Measurements from ENCODE around the gene ARID5A.

ARID5A gene

DNA sequence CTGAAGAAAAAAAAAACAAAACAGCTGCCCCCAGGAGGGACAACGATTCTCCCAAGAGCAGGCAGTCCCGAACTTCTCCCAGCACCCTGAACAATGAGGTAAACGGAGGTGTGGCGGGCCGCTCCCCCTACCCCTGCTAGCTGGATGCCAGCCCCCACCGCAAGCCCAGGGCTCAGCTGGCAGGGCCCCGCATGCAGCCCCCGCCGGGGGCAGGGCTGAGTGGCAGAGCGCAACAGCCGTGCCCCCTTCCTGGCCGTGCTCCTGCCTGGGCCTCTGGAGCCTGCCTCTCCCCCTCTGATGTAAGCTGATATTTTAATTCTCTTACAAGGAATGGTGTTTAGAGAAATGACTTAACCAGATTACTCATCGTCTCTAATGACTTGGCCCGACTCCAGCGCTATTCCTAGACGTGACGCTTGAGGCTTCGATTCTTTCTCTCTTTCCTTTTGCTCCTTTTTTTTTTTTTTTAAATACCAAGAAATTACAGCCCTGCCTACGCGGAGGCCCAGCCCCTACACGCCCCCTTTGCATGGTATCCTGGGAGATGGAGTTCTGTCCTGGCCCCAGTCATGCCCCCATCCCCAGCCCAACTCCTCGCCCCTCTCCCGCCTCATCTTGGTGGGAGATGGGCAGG is 4.6 kb upstream of the ARID5A start:
- no peak for TF ChIP-seq CTCF (conservative IDR thresholded peaks at IDR 0.05; ENCODE audit: low read depth, low read length)
- peak overlapping the region; percentile 36 for H3K4me3 ChIP-seq (ENCODE audit: low read length)
- DNase-seq (ENCODE audit: low read depth), result peak; percentile 99

DNA sequence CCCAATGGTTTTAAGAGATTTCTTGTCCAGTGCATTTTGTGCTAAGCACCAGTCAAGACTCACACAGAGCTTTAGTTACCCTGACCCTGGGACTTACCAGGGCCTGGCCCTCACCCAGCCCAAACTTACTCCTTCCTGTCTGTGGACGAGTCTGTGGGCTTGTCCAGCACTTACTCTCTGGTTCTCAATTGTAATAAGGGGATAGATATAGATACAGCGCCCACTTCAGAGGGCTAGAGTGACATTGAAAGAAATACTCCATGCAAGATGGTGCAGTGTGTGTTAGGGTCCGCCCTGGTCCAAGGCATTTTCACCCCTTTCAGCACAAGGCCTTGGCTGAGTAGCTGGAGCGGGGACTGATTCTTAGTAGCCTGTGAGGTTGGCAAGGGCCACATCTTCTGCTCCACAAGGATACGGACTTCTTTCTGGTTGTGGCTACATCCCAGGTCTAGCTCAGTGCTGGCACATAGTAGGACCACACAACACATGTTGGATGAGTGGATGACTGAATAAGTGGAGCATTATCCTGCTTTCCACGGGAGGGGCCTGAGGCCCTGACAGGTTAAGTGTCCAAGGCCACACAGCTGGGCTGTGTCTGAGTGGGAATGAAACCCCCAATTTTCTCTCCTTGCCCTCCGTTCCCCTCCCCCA is 3.8 kb upstream of the ARID5A start:
- TF ChIP-seq CTCF (conservative IDR thresholded peaks at IDR 0.05; ENCODE audit: low read depth, low read length), result no peak
- no peak for DNase-seq (ENCODE audit: low read depth)
- no peak overlapping the region for H3K4me3 ChIP-seq (ENCODE audit: low read length)

DNA sequence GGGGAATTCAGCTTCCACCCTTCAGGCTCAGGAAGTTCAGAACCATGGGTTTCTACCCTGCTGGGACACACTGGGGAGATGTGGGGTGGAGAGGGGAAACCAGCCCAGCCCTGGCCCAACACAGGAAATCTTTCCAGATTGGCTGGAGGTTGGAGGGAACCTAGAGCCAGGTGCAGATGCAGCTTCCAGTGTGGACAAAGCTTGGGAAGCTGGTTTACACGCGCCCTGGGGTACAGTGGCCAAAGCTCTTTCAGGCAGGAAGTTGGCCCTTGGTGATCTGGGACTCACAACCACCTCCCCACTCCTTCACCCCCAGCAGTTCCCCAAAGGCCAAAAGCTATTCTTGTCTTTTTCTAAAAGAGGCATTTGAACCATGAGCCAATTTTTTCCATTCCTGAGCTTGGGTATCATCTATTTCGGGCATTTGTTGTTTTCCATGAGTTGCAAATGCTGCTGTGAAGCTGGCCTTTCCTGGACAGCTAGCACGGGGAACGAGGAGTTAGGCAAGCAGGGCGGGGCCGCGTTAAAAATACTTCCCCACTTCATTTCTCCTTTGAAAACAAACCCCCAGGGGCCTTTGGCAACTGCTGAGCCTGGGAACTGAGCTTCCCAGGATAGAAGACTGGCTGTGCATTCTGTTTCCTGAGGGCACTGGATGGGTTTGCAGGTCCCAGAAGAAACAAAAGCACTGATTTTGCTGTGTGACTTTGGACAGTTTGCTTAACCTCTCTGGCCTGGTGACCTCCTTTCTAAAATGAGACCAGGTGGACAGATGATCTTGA is 3.1 kb upstream of the ARID5A start:
- no peak overlapping the region for H3K4me3 ChIP-seq (ENCODE audit: low read length)
- DNase-seq (ENCODE audit: low read depth), result no peak
- TF ChIP-seq CTCF (conservative IDR thresholded peaks at IDR 0.05; ENCODE audit: low read depth, low read length), result no peak

- H3K4me3 ChIP-seq (ENCODE audit: low read length), result no peak overlapping the region
- TF ChIP-seq CTCF (conservative IDR thresholded peaks at IDR 0.05; ENCODE audit: low read depth, low read length), result no peak
- no peak for DNase-seq (ENCODE audit: low read depth)
These were observed 2.4 kb upstream of the ARID5A start for GRCh38 chr2:96534141-96534540.

GRCh38 chr2:96534701-96535181 is 1.8 kb upstream of the ARID5A start:
- DNase-seq (ENCODE audit: low read depth), result no peak
- TF ChIP-seq CTCF (conservative IDR thresholded peaks at IDR 0.05; ENCODE audit: low read depth, low read length), result no peak
- H3K4me3 ChIP-seq (ENCODE audit: low read length), result no peak overlapping the region

GRCh38 chr2:96535331-96535730 is 1.2 kb upstream of the ARID5A start:
- no peak overlapping the region for H3K4me3 ChIP-seq (ENCODE audit: low read length)
- no peak for DNase-seq (ENCODE audit: low read depth)
- no peak for TF ChIP-seq CTCF (conservative IDR thresholded peaks at IDR 0.05; ENCODE audit: low read depth, low read length)
